GM12873 (cell line): ENCODE measurements around the gene TMEM126B.

ENCODE experiments used
- CTCF ChIP-seq: IDR thresholded peaks from 2 replicates; pipeline ENCODE4 v1.5.1; 2012; ENCODE audit warnings: low read depth, mild to moderate bottlenecking, moderate library complexity, low read length, control low read depth; ENCODE audit not compliant: insufficient read depth; ENCODE audit errors: missing control alignments

Gene TMEM126B

GRCh38 chr11:85602526-85603213, 25.7 kb upstream of the TMEM126B start:
- no peak for TF ChIP-seq CTCF

GRCh38 chr11:85603220-85603619, 25.2 kb upstream of the TMEM126B start:
- TF ChIP-seq CTCF: no peak

- no peak for TF ChIP-seq CTCF
Measured at GRCh38 chr11:85619499-85619898, 8.9 kb upstream of the TMEM126B start.

GRCh38 chr11:85620256-85620655, 8.1 kb upstream of the TMEM126B start:
- no peak for TF ChIP-seq CTCF

GRCh38 chr11:85626496-85626895, 1.9 kb upstream of the TMEM126B start:
- TF ChIP-seq CTCF: no peak

- TF ChIP-seq CTCF: no peak
Measured at GRCh38 chr11:85627332-85627997, 928 bp upstream of the TMEM126B start, which contains the start of gene DLG2. TSS of gene DLG2 (minus strand) at chr11:85627344.

GRCh38 chr11:85628771-85629341, 463 bp downstream of the TMEM126B start:
- no peak for TF ChIP-seq CTCF
